ENCODE measurements around the gene MYO16.
A peak's percentile ranks its signal among the peaks of the same experiment; 100 is the strongest.

MYO16 gene

DNA sequence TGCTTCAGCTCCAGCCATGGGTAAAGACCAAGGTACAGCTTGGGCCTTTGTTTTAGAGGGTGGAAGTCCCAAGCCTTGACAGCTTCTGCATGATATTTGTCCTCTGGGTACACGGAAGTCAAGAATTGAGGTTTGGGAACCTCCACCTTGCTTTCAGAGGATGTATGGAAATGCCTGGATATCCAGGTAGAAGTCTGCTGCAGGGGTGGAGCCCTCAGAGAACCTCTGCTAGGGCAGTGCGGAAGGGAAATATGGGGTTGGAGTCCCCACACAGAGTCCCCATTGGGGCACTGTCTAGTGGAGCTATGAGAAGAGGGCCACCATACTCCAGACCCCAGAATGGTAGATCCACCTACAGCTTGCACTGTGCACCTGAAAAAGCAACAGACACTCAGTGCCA is 23.0 kb upstream of the MYO16 start:
- no peak for DNase-seq
- Histone ChIP-seq H3K27me3 (no peaks in the 10 kb centered on the region), H3K4me1 (no peaks in the 10 kb centered on the region), H3K9me3 (no peaks in the 10 kb centered on the region), H3K36me3 (no peaks in the 10 kb centered on the region), H3K4me3 (ENCODE audit: low read depth, low read length) (no peak overlapping the region)
- TF ChIP-seq, protein P1, sequence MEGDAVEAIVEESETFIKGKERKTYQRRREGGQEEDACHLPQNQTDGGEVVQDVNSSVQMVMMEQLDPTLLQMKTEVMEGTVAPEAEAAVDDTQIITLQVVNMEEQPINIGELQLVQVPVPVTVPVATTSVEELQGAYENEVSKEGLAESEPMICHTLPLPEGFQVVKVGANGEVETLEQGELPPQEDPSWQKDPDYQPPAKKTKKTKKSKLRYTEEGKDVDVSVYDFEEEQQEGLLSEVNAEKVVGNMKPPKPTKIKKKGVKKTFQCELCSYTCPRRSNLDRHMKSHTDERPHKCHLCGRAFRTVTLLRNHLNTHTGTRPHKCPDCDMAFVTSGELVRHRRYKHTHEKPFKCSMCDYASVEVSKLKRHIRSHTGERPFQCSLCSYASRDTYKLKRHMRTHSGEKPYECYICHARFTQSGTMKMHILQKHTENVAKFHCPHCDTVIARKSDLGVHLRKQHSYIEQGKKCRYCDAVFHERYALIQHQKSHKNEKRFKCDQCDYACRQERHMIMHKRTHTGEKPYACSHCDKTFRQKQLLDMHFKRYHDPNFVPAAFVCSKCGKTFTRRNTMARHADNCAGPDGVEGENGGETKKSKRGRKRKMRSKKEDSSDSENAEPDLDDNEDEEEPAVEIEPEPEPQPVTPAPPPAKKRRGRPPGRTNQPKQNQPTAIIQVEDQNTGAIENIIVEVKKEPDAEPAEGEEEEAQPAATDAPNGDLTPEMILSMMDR (IDR thresholded peaks at IDR 0.05; ENCODE audit: low read depth, low read length) = no peak

- Histone ChIP-seq H3K9me3 (no peaks in the 10 kb centered on the region), H3K4me1 (no peaks in the 10 kb centered on the region), H3K36me3 (no peaks in the 10 kb centered on the region), H3K27me3 (no peaks in the 10 kb centered on the region), H3K4me3 (ENCODE audit: low read depth, low read length) (no peak overlapping the region)
- no peak for DNase-seq
- TF ChIP-seq, protein P1 (IDR thresholded peaks at IDR 0.05; ENCODE audit: low read depth, low read length) = peak; percentile 61
Measured at GRCh38 chr13:108609353-108609752, 20.1 kb upstream of the MYO16 start.

GRCh38 chr13:108610507-108610906 is 18.9 kb upstream of the MYO16 start:
- Histone ChIP-seq H3K4me3 (ENCODE audit: low read depth, low read length) (no peak overlapping the region), H3K27me3 (0 out of 2 replicates have a peak, but pooled peaks cover 3% of the 10 kb centered on the region), H3K4me1 (no peaks in the 10 kb centered on the region), H3K36me3 (no peaks in the 10 kb centered on the region), H3K9me3 (no peaks in the 10 kb centered on the region)
- no peak for DNase-seq
- TF ChIP-seq, protein P1 (IDR thresholded peaks at IDR 0.05; ENCODE audit: low read depth, low read length) = no peak

DNA sequence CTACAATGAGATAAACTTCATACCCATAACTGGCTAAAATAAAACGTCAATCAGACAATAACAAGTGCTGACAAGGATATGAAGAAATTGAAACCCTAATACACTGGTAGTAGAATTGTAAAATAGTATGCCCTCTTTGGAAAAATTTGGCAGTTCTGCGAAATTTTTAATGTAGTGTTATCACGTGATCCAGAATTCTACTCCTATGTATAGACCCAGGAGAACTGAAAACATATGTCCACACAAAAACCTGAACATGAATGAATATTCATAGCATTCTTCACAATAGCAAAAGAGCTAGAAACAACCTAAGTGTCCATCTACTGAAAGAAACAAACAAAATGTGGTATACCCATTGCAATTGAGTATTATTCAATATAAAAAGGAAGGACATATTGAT is 14.2 kb upstream of the MYO16 start:
- Histone ChIP-seq H3K4me1 (no peaks in the 10 kb centered on the region), H3K27me3 (peaks cover 7% of the 10 kb centered on the region), H3K36me3 (no peaks in the 10 kb centered on the region), H3K9me3 (no peaks in the 10 kb centered on the region), H3K4me3 (ENCODE audit: low read depth, low read length) (no peak overlapping the region)
- DNase-seq = no peak
- TF ChIP-seq, protein P1 (IDR thresholded peaks at IDR 0.05; ENCODE audit: low read depth, low read length) = no peak

DNA sequence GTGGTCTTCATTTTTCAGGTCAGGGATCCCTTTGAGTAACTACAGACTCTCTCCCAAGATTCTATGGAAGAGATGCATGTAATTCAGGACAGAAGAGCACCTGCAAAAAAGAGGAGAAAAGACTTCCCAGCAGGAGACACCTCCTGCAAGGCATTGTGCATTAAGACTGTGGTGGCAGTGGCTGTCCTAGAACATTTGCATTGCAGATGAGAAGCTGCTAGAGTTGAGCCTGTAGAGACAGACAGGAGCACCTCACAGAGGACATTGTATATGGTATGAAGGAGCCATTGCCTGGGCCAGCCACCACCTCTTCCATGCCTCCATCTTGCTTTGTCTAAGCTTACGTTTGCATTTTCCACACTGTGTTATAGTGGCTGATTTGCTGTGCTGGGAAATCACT is 11.2 kb upstream of the MYO16 start:
- no peaks in the 10 kb centered on the region for H3K36me3 ChIP-seq
- H3K9me3 ChIP-seq = no peaks in the 10 kb centered on the region
- no peak for DNase-seq
- H3K27me3 ChIP-seq = peaks cover 7% of the 10 kb centered on the region
- no peaks in the 10 kb centered on the region for H3K4me1 ChIP-seq
- H3K4me3 ChIP-seq (ENCODE audit: low read depth, low read length) = no peak overlapping the region
- TF ChIP-seq, protein P1 (IDR thresholded peaks at IDR 0.05; ENCODE audit: low read depth, low read length) = no peak

- Histone ChIP-seq H3K36me3 (no peaks in the 10 kb centered on the region), H3K4me3 (ENCODE audit: low read depth, low read length) (no peak overlapping the region), H3K9me3 (no peaks in the 10 kb centered on the region), H3K4me1 (no peaks in the 10 kb centered on the region), H3K27me3 (no peaks in the 10 kb centered on the region)
- no peak for DNase-seq
- TF ChIP-seq, protein P1 (IDR thresholded peaks at IDR 0.05; ENCODE audit: low read depth, low read length) = no peak
Measured at GRCh38 chr13:108621462-108621861, 7.9 kb upstream of the MYO16 start.

Data from BE2C (cell line).